ENCODE results near the gene MSRB1. TPM values are rescaled to one million over a fixed set of nuclear protein-coding genes. Genes with fewer than 3 reads are reported as not detected.

The MSRB1 gene
- total and polyA plus RNA-seq, 2 of the 13 experiments (the other 11 are each of a cell fraction or from before 2014, with no cell fraction given): 32.1 to 75.4 TPM

DNA sequence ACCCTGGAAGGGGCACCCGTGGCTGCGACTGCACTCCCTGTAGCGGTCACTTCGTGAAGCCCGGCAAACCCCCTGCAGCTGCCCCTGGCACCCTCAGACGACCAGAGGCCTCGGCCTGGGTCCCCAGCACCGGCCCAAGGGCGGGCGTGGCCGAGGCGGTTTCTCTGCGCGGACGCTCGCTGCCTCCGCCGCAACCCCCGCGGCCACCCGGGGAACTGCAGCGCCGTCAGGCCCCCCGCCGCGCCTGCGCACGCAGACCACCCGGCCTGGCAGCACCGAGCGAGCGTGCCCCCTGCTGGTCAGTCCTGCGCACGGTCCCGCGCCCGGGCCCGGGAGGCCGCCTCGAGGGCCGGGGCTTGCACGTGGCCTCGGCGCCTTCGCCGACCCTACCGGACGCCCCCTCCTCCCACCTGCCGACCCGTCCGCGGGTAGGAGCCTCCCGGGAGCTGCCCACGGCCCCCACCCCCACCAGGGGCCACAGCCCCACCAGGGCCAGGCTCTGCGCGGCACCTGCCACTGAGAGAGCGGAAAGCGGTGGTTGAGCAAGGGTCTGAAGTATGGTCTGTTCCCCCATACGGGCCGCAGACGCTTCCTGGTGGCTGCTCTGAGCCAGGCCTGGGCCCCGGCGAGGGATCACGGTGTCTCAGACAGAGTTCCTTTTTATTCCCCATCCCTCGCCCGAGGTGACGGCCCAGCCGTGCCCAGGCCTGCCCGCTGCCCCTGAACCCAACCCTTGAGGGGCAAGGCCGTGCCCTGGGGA, 13.2 kb downstream of the MSRB1 start (continued):
- TF ChIP-seq FOSL2 (CRISPR knock-in tag; IDR thresholded peaks at IDR 0.05) (no peak), TEAD3 (CRISPR knock-in tag; optimal IDR thresholded peaks at IDR 0.05; ENCODE audit: borderline replicate concordance) (no peak), ZNF343 (CRISPR knock-in tag; IDR thresholded peaks at IDR 0.05) (no peak), ZNF569 (CRISPR knock-in tag; IDR thresholded peaks at IDR 0.05; ENCODE audit: borderline replicate concordance) (no peak), ZNF335 (CRISPR knock-in tag; IDR thresholded peaks at IDR 0.05) (no peak), MYC (CRISPR knock-in tag; IDR thresholded peaks at IDR 0.05; ENCODE audit: borderline replicate concordance) (peak; percentile 90), ZNF781 (CRISPR knock-in tag; IDR thresholded peaks at IDR 0.05; ENCODE audit: borderline replicate concordance, not compliant biosample characterization) (no peak), TOE1 (CRISPR knock-in tag; IDR thresholded peaks at IDR 0.05) (no peak), SRY (CRISPR knock-in tag; IDR thresholded peaks at IDR 0.05) (0 out of 2 replicates have a peak, but pooled peaks have one; percentile 35), SIX1 (CRISPR knock-in tag; IDR thresholded peaks at IDR 0.05; ENCODE audit: borderline replicate concordance) (no peak), ZNF768 (CRISPR knock-in tag; IDR thresholded peaks at IDR 0.05) (peak; percentile 54; the same call in 1 of the 2 replicates), NFYB (CRISPR knock-in tag; IDR thresholded peaks at IDR 0.05) (no peak), ZIK1 (CRISPR knock-in tag; IDR thresholded peaks at IDR 0.05; ENCODE audit: borderline replicate concordance, low read depth) (peak; percentile 94), RXRA (CRISPR knock-in tag; IDR thresholded peaks at IDR 0.05) (no peak), TRIM24 (CRISPR knock-in tag; IDR thresholded peaks at IDR 0.05) (no peak)
- TF ChIP-seq, protein P1, sequence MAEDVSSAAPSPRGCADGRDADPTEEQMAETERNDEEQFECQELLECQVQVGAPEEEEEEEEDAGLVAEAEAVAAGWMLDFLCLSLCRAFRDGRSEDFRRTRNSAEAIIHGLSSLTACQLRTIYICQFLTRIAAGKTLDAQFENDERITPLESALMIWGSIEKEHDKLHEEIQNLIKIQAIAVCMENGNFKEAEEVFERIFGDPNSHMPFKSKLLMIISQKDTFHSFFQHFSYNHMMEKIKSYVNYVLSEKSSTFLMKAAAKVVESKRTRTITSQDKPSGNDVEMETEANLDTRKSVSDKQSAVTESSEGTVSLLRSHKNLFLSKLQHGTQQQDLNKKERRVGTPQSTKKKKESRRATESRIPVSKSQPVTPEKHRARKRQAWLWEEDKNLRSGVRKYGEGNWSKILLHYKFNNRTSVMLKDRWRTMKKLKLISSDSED (CRISPR knock-in tag; IDR thresholded peaks at IDR 0.05): peak; percentile 81
- TF ChIP-seq, protein P2, sequence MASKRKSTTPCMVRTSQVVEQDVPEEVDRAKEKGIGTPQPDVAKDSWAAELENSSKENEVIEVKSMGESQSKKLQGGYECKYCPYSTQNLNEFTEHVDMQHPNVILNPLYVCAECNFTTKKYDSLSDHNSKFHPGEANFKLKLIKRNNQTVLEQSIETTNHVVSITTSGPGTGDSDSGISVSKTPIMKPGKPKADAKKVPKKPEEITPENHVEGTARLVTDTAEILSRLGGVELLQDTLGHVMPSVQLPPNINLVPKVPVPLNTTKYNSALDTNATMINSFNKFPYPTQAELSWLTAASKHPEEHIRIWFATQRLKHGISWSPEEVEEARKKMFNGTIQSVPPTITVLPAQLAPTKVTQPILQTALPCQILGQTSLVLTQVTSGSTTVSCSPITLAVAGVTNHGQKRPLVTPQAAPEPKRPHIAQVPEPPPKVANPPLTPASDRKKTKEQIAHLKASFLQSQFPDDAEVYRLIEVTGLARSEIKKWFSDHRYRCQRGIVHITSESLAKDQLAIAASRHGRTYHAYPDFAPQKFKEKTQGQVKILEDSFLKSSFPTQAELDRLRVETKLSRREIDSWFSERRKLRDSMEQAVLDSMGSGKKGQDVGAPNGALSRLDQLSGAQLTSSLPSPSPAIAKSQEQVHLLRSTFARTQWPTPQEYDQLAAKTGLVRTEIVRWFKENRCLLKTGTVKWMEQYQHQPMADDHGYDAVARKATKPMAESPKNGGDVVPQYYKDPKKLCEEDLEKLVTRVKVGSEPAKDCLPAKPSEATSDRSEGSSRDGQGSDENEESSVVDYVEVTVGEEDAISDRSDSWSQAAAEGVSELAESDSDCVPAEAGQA (IDR thresholded peaks at IDR 0.05; ENCODE audit: low read depth): no peak
- TF ChIP-seq, protein P2 (CRISPR knock-in tag; IDR thresholded peaks at IDR 0.05; ENCODE audit: borderline replicate concordance): no peak; the same call in 1 of the 2 replicates
- TF ChIP-seq, protein P3, sequence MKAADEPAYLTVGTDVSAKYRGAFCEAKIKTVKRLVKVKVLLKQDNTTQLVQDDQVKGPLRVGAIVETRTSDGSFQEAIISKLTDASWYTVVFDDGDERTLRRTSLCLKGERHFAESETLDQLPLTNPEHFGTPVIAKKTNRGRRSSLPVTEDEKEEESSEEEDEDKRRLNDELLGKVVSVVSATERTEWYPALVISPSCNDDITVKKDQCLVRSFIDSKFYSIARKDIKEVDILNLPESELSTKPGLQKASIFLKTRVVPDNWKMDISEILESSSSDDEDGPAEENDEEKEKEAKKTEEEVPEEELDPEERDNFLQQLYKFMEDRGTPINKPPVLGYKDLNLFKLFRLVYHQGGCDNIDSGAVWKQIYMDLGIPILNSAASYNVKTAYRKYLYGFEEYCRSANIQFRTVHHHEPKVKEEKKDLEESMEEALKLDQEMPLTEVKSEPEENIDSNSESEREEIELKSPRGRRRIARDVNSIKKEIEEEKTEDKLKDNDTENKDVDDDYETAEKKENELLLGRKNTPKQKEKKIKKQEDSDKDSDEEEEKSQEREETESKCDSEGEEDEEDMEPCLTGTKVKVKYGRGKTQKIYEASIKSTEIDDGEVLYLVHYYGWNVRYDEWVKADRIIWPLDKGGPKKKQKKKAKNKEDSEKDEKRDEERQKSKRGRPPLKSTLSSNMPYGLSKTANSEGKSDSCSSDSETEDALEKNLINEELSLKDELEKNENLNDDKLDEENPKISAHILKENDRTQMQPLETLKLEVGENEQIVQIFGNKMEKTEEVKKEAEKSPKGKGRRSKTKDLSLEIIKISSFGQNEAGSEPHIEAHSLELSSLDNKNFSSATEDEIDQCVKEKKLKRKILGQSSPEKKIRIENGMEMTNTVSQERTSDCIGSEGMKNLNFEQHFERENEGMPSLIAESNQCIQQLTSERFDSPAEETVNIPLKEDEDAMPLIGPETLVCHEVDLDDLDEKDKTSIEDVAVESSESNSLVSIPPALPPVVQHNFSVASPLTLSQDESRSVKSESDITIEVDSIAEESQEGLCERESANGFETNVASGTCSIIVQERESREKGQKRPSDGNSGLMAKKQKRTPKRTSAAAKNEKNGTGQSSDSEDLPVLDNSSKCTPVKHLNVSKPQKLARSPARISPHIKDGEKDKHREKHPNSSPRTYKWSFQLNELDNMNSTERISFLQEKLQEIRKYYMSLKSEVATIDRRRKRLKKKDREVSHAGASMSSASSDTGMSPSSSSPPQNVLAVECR (CRISPR knock-in tag; IDR thresholded peaks at IDR 0.05; ENCODE audit: borderline replicate concordance): peak; percentile 58; the same call in 1 of the 2 replicates

Measured in HepG2 (cell line).